HG02610 (cell line): ENCODE data around the gene PACSIN1.
"Not testable (repeated sequence)": the region's sequence is repeated elsewhere in the genome, so short reads cannot be mapped to it uniquely, and the experiment has no call there.

ENCODE experiments used
- ATAC-seq: cut with Tn5 transposase; IDR thresholded peaks from one replicate; pipeline ENCODE4 v1.9.1; 2021; ENCODE audit warnings: mild to moderate bottlenecking, moderate library complexity; ENCODE audit not compliant: unreplicated experiment

PACSIN1 gene

GRCh38 chr6:34484899-34485298 is 19.0 kb downstream of the PACSIN1 start:
- ATAC-seq, result peak; percentile 54

- ATAC-seq, result no peak
Measured at GRCh38 chr6:34485321-34486060, 19.6 kb downstream of the PACSIN1 start.

- ATAC-seq, result no peak
Measured at GRCh38 chr6:34486106-34486740, 20.3 kb downstream of the PACSIN1 start.

- ATAC-seq, result not testable (repeated sequence)
Measured at GRCh38 chr6:34486886-34487285, 21.0 kb downstream of the PACSIN1 start.

GRCh38 chr6:34487536-34487935 is 21.7 kb downstream of the PACSIN1 start:
- no peak for ATAC-seq

- no peak for ATAC-seq
Measured at GRCh38 chr6:34489207-34489805, 23.4 kb downstream of the PACSIN1 start.

GRCh38 chr6:34490390-34491090 is 24.7 kb downstream of the PACSIN1 start:
- no peak for ATAC-seq

- no peak for ATAC-seq
Measured at GRCh38 chr6:34491091-34491430, 25.2 kb downstream of the PACSIN1 start.

GRCh38 chr6:34493344-34493743 is 27.5 kb downstream of the PACSIN1 start:
- no peak for ATAC-seq

GRCh38 chr6:34494973-34495372 is 29.1 kb downstream of the PACSIN1 start:
- no peak for ATAC-seq

- ATAC-seq, result no peak
Measured at GRCh38 chr6:34496103-34496685, 30.3 kb downstream of the PACSIN1 start.

- ATAC-seq, result no peak
Measured at GRCh38 chr6:34497411-34497810, 31.5 kb downstream of the PACSIN1 start.

- no peak for ATAC-seq
Measured at GRCh38 chr6:34506718-34507117, 40.8 kb downstream of the PACSIN1 start.

- no peak for ATAC-seq
Measured at GRCh38 chr6:34508425-34508824, 42.5 kb downstream of the PACSIN1 start.

GRCh38 chr6:34509782-34510181 is 43.9 kb downstream of the PACSIN1 start:
- no peak for ATAC-seq

- no peak for ATAC-seq
Measured at GRCh38 chr6:34510299-34510698, 44.4 kb downstream of the PACSIN1 start.

- no peak for ATAC-seq
Measured at GRCh38 chr6:34511214-34511914, 45.5 kb downstream of the PACSIN1 start.

GRCh38 chr6:34511915-34512737 is 46.2 kb downstream of the PACSIN1 start:
- ATAC-seq, result no peak

GRCh38 chr6:34512738-34513115 is 46.9 kb downstream of the PACSIN1 start:
- ATAC-seq, result no peak

GRCh38 chr6:34513646-34514045 is 47.8 kb downstream of the PACSIN1 start:
- ATAC-seq, result no peak
